ENCODE data around the gene SYT7. TPM values are rescaled to one million over a fixed set of nuclear protein-coding genes. Genes with fewer than 3 reads are reported as not detected.

Gene SYT7
- total RNA-seq, 1 donor from 2014 or later, result 7.6 TPM

DNA sequence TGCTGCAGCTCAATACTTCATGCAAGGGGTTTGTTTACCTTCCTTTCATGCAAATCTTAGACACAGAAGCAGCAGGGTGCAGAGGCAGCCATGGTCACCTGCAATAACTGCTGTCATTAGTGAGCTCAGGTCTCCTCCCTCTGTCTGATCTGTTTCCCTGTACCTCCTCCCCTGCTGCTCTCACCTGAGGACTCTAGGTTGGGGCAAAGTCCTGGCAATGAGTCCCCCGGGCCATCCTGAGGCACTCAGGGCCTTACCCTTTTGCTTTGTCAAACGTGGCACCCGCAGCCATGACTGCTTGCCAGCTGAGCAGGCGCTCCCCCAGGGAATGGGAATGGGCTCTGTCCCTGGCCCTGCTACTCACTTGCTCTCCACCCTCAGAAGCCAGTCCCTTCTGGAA, 68.4 kb downstream of the SYT7 start:
- H3K9me3 Mint-ChIP-seq, result no peaks in the 10 kb centered on the region
- TF ChIP-seq, protein P1, sequence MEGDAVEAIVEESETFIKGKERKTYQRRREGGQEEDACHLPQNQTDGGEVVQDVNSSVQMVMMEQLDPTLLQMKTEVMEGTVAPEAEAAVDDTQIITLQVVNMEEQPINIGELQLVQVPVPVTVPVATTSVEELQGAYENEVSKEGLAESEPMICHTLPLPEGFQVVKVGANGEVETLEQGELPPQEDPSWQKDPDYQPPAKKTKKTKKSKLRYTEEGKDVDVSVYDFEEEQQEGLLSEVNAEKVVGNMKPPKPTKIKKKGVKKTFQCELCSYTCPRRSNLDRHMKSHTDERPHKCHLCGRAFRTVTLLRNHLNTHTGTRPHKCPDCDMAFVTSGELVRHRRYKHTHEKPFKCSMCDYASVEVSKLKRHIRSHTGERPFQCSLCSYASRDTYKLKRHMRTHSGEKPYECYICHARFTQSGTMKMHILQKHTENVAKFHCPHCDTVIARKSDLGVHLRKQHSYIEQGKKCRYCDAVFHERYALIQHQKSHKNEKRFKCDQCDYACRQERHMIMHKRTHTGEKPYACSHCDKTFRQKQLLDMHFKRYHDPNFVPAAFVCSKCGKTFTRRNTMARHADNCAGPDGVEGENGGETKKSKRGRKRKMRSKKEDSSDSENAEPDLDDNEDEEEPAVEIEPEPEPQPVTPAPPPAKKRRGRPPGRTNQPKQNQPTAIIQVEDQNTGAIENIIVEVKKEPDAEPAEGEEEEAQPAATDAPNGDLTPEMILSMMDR (IDR thresholded peaks at IDR 0.05; ENCODE audit: unreplicated experiment), result no peak
- H3K27ac Mint-ChIP-seq, result no peak overlapping the region
- DNase-seq (ENCODE audit: low spot score in 2 of 2, unreplicated experiment in 2 of 2), result no peak
- no peak overlapping the region for H3K4me3 Mint-ChIP-seq
- H3K36me3 Mint-ChIP-seq, result no peaks in the 10 kb centered on the region
- peaks cover 37% of the 10 kb centered on the region for H3K27me3 Mint-ChIP-seq (ENCODE audit: low read depth)
- peaks cover 32% of the 10 kb centered on the region for H3K4me1 Mint-ChIP-seq

DNA sequence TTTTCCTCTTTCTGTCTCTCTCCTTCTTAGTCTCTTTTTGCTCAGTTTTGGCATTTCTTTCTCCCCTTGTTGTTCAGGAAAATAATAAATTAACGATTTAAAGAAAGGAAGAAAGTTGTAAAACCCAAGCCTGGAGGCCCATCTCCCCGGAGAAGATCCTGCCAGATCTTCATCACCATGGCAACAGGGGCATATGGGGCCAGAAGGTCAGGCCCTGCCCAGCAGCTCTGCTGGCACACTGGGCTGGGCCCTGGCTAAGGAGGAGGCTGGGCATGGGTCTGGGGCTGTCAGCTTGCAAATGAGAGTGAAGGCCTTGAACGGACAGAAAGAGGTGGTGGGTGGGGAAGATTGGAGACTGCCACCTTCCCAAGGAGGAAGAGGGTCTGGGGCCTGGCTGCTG, 69.5 kb downstream of the SYT7 start:
- TF ChIP-seq, protein P1 (IDR thresholded peaks at IDR 0.05; ENCODE audit: unreplicated experiment), result no peak
- peaks cover 46% of the 10 kb centered on the region for H3K27me3 Mint-ChIP-seq (ENCODE audit: low read depth)
- no peaks in the 10 kb centered on the region for H3K36me3 Mint-ChIP-seq
- no peak overlapping the region for H3K27ac Mint-ChIP-seq
- DNase-seq (ENCODE audit: low spot score in 2 of 2, unreplicated experiment in 2 of 2), result no peak
- no peaks in the 10 kb centered on the region for H3K9me3 Mint-ChIP-seq
- peaks cover 32% of the 10 kb centered on the region for H3K4me1 Mint-ChIP-seq
- no peak overlapping the region for H3K4me3 Mint-ChIP-seq

- TF ChIP-seq, protein P1 (IDR thresholded peaks at IDR 0.05; ENCODE audit: unreplicated experiment), result no peak
- no peak overlapping the region for H3K4me3 Mint-ChIP-seq
- H3K9me3 Mint-ChIP-seq, result no peaks in the 10 kb centered on the region
- peaks cover 50% of the 10 kb centered on the region for H3K27me3 Mint-ChIP-seq (ENCODE audit: low read depth)
- H3K36me3 Mint-ChIP-seq, result no peaks in the 10 kb centered on the region
- peaks cover 32% of the 10 kb centered on the region for H3K4me1 Mint-ChIP-seq
- no peak for DNase-seq (ENCODE audit: low spot score in 2 of 2, unreplicated experiment in 2 of 2)
- H3K27ac Mint-ChIP-seq, result no peak overlapping the region
Measured at GRCh38 chr11:61510974-61511373, 69.9 kb downstream of the SYT7 start.

DNA sequence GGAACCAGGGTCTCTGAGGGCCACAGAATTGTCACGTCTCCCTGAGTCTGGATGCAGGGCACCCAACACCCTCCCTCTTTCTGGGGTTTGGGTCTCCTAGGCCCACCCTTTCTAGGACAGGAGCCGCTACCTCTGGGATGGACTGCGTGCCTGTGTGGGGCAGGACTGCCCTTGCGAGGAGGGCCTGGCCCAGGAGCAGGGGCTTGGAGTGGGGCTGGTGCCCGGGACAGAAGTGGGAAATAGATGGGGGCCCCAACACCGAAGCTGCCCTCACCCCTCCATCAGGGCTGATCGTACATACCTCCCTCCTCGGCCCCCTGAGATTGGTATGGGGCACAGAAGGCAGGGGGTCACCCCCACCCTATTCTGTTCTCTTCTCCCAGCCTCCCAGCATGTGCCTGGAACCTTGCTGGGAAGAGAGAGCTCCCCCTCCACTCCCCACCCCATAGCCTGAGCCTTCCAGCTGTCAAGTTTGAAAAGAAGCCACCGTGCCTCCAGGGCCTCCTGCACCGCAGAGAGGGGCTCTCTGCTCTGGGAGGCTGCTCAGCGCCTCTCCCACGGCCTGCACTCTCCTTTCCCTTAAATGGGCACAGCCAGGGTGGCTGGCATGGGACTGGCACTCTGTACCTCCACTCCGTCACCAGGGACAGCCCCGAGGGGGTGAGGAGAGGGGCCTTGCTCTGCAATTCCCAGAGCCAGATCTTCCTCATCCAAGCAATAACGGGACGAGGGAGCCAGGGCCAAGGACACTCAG, 70.5 kb downstream of the SYT7 start:
- TF ChIP-seq, protein P1 (IDR thresholded peaks at IDR 0.05; ENCODE audit: unreplicated experiment), result no peak
- Mint-ChIP-seq H3K27me3 (ENCODE audit: low read depth) (peaks cover 56% of the 10 kb centered on the region), H3K4me3 (no peak overlapping the region), H3K9me3 (no peaks in the 10 kb centered on the region), H3K27ac (no peak overlapping the region), H3K36me3 (no peaks in the 10 kb centered on the region), H3K4me1 (peaks cover 32% of the 10 kb centered on the region)
- no peak for DNase-seq (ENCODE audit: low spot score in 2 of 2, unreplicated experiment in 2 of 2)

DNA sequence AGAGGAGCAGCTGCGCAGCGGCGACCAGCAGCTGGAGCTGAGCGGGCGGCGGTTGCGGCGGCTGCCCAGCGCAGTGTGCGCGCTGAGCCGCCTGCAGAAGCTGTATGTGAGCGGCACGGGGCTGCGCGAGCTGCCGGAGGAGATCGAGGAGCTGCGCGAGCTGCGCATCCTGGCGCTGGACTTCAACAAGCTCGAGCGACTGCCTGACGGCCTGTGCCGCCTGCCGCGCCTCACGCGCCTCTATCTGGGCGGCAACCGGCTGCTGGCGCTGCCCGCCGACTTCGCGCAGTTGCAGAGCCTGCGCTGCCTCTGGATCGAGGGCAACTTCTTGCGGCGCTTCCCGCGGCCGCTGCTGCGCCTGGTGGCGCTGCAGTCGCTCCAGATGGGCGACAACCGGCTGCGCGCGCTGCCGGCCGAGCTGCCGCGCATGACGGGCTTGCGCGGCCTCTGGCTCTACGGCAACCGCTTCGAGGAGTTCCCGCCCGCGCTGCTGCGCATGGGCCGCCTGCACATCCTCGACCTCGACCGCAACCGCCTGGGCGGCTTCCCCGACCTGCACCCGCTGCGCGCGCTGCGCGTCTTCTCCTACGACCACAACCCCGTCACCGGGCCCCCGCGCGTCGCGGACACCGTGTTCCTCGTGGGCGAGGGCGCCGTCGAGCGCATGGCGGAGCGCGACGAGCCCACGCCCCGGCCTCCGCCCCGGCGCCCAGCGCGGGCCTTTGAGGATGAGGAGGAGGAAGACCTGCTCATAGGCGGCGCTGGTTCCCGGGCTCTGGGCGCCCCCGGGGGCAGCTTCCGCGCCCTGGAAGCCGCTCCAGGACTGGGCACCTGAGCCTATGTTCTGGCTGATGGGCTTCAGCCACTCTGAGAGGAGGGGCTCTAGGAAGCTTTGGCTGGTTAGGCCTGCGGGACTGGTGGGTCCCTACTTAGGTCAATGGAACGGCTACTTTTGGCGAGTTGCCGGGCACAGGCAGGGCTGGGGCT, 71.5 kb downstream of the SYT7 start:
- peak; percentile 52 to 71 for DNase-seq (ENCODE audit: low spot score in 2 of 2, unreplicated experiment in 2 of 2)
- Mint-ChIP-seq H3K27me3 (ENCODE audit: low read depth) (peaks cover 63% of the 10 kb centered on the region), H3K36me3 (no peaks in the 10 kb centered on the region), H3K27ac (no peak overlapping the region), H3K4me1 (peaks cover 31% of the 10 kb centered on the region), H3K9me3 (no peaks in the 10 kb centered on the region), H3K4me3 (peak overlapping the region; percentile 41)
- TF ChIP-seq, protein P1 (IDR thresholded peaks at IDR 0.05; ENCODE audit: unreplicated experiment), result peak; percentile 50

Data from mesothelial cell of epicardium (in vitro differentiated cells).